GM21619 (cell line): ENCODE data around the gene C10orf88.

Source experiments
- ATAC-seq: cut with Tn5 transposase; IDR thresholded peaks from one replicate; pipeline ENCODE4 v1.9.1; 2021; ENCODE audit not compliant: unreplicated experiment

Gene C10orf88, protein sequence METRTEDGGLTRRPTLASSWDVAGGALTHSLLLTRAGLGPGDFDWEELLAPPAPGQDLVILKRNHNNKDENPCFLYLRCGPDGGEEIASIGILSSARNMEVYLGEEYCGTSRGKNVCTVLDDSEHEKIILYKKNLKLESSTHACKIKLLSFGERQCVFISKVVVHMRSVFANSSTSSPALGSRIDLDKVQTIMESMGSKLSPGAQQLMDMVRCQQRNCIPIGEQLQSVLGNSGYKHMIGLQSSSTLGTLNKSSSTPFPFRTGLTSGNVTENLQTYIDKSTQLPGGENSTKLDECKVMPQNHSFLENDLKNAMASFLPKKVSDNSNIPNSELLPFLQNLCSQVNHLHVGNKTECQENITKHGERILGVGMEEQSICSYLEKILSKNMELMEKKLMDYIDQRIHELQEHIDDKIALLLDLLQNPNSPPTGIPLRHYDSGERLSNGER

GRCh38 chr10:122953902-122954730 is at the start of gene C10orf88:
Gene C10orf88, minus strand, starts transcription at chr10:122954227. Its CDS starts 49 bp downstream, at chr10:122954178.
- ATAC-seq = peak; percentile 100

DNA sequence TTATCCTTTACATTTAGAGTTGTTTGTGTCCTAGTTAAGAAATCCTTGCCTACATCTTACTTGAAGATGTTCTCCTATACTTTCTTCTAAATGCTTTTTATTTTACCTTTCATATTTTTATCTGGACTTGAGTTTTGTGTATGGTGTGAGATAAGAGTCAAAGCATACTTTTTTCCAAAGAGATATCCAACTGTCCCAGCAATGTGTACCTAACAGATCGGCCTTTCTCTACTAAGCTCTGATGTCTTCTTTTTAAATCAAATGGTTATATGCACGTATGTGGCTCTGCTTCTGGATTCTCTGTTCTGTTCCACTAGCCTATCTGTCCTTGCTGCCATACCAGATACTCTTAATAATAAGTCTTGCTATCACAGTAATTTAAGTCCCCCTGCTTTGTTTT is 47.3 kb upstream of the C10orf88 start:
- ATAC-seq = no peak

DNA sequence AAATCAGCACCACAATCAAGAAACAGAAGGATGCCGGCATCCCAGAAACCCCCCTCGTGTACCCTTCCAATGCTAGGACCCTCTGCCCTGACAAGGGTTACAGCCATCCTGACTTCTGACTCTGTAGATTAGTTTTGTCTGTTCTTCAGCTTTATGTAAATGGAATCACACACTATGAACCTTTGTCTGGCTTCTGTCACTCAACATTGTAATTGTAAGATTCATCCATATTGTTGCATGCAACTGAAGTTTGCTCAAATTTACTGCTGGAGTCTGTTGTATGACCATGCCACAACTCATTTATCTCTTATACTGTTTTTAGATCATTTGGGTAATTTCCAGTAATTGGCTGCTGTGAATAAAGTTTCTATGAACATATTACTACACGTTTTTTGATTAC is 46.1 kb upstream of the C10orf88 start:
- no peak for ATAC-seq

GRCh38 chr10:122999347-122999746 is 45.3 kb upstream of the C10orf88 start:
- ATAC-seq = no peak

DNA sequence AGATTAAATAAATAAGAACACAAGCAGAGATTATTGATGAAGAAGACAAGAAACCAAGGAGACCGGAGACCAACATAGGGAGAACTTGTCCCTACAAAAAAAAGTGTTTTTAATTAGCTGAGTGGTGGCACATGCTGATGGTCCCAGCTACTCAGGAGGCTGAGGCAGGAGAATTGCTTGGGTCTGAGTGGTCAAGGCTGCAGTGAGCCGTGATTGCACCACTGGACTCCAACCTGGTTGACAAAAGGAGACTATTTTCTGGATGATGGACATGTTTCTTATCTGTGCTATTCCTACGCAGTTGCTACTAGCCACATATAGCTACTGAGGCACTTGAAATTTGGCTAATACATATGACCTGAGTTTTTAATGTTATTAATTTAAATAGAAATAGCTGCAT is 44.9 kb upstream of the C10orf88 start:
- no peak for ATAC-seq

- ATAC-seq = no peak
These were observed 44.4 kb upstream of the C10orf88 start for GRCh38 chr10:122998360-122998917.

DNA sequence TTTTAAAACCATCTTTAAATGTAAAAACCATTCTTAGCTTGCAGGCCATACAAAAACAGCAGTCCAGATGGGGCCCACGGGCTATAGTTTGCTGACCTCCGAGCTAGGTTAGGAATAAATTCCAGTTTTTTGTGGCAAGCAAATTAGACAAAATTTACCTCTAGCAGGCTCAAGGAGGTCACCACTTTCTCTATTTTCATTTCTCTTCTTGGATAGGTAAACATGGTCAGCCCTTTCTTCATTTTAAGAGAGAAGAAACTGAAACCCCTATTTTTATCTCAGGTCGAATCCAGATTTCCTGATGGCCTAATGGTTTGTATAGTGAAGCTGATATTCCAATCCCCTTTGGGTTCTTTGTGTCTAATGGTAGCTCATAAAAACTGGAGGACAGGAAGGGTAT is 43.8 kb upstream of the C10orf88 start:
- no peak for ATAC-seq

GRCh38 chr10:122995936-122996335 is 41.9 kb upstream of the C10orf88 start:
- no peak for ATAC-seq

DNA sequence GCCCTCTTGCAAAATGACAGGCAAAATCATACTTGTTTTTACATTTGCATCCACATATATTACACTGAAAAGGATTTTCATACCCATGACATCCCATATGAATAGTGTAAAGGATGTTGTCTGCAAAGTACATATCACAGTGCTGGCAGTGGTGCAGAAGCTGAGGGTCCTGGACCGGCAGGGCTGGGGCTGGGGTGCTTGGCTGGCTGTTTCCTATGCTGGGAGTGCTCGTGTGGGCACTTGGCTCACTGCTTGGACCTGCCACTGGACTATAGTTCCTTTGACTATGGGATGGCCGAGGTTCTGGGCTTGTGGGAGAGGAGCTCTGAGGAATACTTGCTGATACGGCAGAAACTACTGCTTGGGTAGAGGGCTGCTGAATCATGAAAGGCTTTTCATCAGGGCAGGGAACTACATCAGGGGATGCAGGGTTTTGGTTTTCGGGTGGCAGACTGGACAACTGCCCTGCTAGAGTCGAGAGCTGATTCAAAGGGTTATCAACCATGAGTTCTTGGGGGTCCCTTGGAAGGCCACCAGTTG is 39.8 kb upstream of the C10orf88 start:
- ATAC-seq = no peak

- no peak for ATAC-seq
These were observed 38.1 kb upstream of the C10orf88 start for GRCh38 chr10:122992031-122992585.

DNA sequence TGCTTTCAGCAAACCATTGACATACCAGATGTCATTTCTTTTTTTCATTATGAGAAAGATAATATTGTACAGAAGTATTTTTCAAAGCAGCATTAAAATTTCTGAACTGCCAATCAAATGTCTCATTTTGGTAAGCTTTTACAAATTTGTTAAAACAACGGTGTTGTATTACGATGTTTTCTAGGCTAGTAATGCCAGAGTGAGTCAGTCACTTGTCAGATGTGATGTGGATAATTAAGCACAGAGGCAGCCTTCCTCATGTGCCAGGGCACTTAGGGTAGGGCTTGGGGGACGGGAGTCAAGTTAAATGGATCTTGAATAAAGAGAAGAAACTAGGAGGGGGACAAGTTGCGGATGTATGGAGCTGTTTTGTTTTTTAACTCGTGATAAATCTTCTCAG is 36.3 kb upstream of the C10orf88 start:
- no peak for ATAC-seq

DNA sequence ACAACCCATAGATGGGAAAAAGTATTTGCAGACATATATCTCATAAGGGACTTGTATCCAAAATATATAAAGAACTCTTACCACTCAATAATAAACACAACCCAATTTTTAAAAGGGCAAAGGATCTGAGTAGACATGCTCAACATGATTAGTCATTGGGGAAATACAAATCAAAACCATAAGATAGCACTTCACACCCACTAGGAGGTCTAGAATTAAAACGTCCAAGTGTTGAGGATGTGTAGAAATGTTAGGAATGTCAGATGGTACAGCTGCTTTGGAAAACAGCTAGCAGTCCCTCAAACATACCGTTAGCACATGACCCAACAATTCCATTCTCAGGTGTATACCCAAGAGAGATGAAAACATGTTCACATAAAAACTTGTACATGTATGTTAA is 34.5 kb upstream of the C10orf88 start:
- no peak for ATAC-seq

GRCh38 chr10:122986335-122986734 is 32.3 kb upstream of the C10orf88 start:
- no peak for ATAC-seq

DNA sequence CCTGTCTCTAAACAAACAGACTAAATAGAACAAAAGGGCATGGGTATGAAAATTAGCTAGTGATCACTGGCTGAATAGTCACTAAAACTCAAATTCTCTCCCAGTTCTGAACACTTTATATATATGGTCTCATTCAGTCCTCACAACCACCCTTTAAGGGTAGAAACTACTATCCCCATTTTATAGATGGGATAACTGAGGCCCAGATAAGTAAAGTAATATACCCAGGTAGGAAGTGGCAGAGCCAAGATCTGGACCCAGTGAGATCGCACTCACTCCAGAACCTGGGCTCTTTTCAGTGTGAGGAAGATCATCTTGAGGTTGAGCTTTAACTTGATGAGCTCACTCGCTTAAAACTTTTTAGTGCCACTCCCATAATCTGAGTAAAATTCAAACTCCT is 30.7 kb upstream of the C10orf88 start:
- no peak for ATAC-seq

DNA sequence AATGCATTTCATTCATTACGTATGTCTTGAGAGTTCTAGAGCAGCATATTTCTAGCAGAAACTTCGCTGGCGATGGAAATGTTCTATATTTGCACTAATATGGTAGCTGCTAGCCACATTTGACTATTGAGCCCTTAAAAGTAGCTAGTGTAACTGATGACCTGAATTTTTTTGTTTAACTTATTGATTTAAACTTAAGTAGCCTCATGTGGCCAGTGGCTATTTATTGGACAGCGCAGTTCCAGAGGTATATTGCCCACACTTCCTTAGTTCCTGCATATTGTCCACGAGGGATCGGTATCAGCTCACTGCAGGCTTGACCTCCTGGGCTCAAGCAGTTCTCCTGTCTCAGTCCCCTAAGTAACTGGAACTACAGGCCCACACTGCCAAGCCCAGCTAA is 29.9 kb upstream of the C10orf88 start:
- no peak for ATAC-seq

- ATAC-seq = no peak
These were observed 27.0 kb upstream of the C10orf88 start for GRCh38 chr10:122981066-122981464.

- peak; percentile 97 for ATAC-seq
These were observed 26.4 kb upstream of the C10orf88 start, which contains the start of gene PSTK for GRCh38 chr10:122980209-122981065. Gene PSTK, plus strand, starts transcription at chr10:122980401. Its CDS starts 79 bp downstream, at chr10:122980480.

GRCh38 chr10:122974543-122975064 is 20.6 kb upstream of the C10orf88 start:
- no peak for ATAC-seq

- no peak for ATAC-seq
These were observed 20.0 kb upstream of the C10orf88 start for GRCh38 chr10:122974023-122974422.

DNA sequence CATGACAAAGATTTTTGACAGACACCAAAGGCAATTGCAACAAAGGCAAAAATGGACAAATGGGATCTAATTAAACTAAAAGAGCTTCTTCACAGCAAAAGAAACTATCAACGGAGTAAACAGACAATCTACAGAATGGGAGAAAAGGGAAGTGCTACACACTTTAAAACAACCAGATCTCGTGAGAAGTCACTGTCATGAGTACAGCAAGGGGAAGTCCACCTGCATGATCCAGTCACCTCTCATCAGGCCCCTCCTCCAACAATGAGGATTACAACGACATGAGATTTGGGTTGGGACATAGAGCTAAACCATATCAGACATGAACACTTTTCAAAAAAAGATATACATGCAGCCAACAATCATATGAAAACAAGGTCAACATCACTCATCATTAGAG is 14.7 kb upstream of the C10orf88 start:
- ATAC-seq = no peak
